Activated CD8-positive, alpha-beta T cell treated with anti-CD3 and anti-CD28 coated beads for 36 hours (primary cell): ENCODE data around the gene SINHCAF. TPM values are rescaled to one million over a fixed set of nuclear protein-coding genes. Genes with fewer than 3 reads are reported as not detected.

Experiments
- ATAC-seq: fragments of 200-7000 bp; cut with Tn5 transposase; one replicate; pipeline ENCODE4 v1.10.0; 2021; ENCODE audit warnings: mild to moderate bottlenecking, moderate library complexity
- CTCF ChIA-PET: fragments of 350-600 bp; sonication (Branson Sonifier 250); formaldehyde crosslinking; loops from one replicate; lab custom pipeline; 2021; ENCODE audit warnings: antibody characterized with exemption; lab: Charles Lee
- POLR2A ChIA-PET: fragments of 350-600 bp; sonication (Branson Sonifier 250); formaldehyde crosslinking; loops from one replicate; lab custom pipeline; 2021; ENCODE audit warnings: antibody characterized with exemption; lab: Charles Lee
- DNase-seq: peaks from one replicate; pipeline ENCODE4 v3.0.0-alpha.2; 2020
- H3K27ac Mint-ChIP-seq: one replicate; pipeline ENCODE4 v1.8.0; 2021; ENCODE audit warnings: mild to moderate bottlenecking, mixed read lengths
- H3K27me3 Mint-ChIP-seq: one replicate; pipeline ENCODE4 v1.8.0; 2021; ENCODE audit warnings: mixed read lengths
- H3K36me3 Mint-ChIP-seq: one replicate; pipeline ENCODE4 v1.8.0; 2021; ENCODE audit warnings: low read depth, mixed read lengths
- H3K4me1 Mint-ChIP-seq: one replicate; pipeline ENCODE4 v1.8.0; 2021; ENCODE audit warnings: low read depth, mixed read lengths
- H3K4me3 Mint-ChIP-seq: one replicate; pipeline ENCODE4 v1.8.0; 2021; ENCODE audit warnings: mild to moderate bottlenecking, moderate library complexity, mixed read lengths
- H3K9me3 Mint-ChIP-seq: one replicate; pipeline ENCODE4 v1.8.0; 2021; ENCODE audit warnings: mixed read lengths
- intact Hi-C: fragments of 100-400 bp; cut with micrococcal nuclease; formaldehyde crosslinking; loops from one replicate; pipeline ENCODE4 v1.10.0; 2022
- total RNA-seq, 2 experiments: library from RNA; stranded (reverse); gene quantifications; one replicate each; pipeline ENCODE4 v1.2.3, GENCODE V29; 2021
- TF ChIP-seq, protein P1 (sequence below): fragments of 200-600 bp; IDR thresholded peaks from one replicate; pipeline ENCODE4 v1.8.0; 2022; ENCODE audit warnings: antibody characterized with exemption, mild to moderate bottlenecking

Gene SINHCAF
- total RNA-seq, 2 experiments from 2014 or later: 171 to 184 TPM

DNA sequence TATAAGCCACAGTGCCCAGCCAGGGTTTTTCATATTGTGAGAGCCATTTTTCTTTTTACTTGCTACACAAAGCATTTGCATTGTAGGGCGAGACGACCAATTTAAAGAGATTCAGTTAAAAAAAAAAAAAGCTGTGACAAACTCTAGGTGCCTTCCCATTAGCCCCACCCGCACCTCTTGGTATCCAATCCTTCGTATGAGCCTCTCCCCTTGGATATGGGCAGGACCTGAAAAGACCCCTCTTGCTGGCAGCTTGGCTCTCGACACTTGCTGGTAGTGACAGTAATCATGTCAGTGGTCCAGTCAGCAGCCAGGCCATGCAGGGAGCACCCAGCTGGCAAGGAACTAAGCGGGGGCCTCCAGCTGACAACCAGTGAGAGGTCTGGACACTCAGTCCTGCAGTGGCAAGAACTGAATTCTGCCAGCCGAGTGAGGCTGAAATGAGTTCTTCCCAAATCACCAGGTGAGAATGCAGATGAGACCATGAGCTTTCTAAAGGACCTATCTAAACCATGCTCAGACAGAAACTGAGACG, 46.5 kb downstream of the SINHCAF start:
- Mint-ChIP-seq H3K4me3 (no peak overlapping the region), H3K27me3 (no peaks in the 10 kb centered on the region), H3K4me1 (peaks cover 2% of the 10 kb centered on the region), H3K36me3 (peaks cover 54% of the 10 kb centered on the region), H3K27ac (no peak overlapping the region), H3K9me3 (no peaks in the 10 kb centered on the region)
- CTCF ChIA-PET: interaction anchor here (0.6 kb wide), 1 partner anchor 7 kb away, joined by 3 read pairs; no protein-coding TSS in a partner anchor
- ATAC-seq (no peak), DNase-seq (no peak)
- POLR2A ChIA-PET: no interaction called here
- intact Hi-C loops: no loop called here
- TF ChIP-seq, protein P1, sequence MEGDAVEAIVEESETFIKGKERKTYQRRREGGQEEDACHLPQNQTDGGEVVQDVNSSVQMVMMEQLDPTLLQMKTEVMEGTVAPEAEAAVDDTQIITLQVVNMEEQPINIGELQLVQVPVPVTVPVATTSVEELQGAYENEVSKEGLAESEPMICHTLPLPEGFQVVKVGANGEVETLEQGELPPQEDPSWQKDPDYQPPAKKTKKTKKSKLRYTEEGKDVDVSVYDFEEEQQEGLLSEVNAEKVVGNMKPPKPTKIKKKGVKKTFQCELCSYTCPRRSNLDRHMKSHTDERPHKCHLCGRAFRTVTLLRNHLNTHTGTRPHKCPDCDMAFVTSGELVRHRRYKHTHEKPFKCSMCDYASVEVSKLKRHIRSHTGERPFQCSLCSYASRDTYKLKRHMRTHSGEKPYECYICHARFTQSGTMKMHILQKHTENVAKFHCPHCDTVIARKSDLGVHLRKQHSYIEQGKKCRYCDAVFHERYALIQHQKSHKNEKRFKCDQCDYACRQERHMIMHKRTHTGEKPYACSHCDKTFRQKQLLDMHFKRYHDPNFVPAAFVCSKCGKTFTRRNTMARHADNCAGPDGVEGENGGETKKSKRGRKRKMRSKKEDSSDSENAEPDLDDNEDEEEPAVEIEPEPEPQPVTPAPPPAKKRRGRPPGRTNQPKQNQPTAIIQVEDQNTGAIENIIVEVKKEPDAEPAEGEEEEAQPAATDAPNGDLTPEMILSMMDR: no peak

DNA sequence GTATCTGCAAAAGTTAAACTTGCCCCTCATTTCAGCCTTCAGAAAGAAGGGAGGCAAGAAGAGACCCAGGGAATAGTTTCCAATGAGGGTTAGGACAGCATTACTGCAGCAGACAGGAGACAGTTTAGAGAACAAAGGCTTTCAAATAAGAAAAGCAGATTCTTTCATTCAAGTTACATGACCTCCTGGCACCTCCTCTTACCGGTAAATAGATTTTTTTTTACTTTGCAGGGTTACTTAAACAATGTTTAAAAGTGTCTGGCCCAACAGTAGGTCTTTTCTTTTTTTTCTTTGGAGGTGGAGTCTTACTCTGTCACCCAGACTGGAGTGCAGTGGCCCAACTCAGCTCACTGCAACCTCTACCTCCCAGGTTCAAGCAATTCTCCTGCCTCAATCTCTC, 47.1 kb downstream of the SINHCAF start:
- intact Hi-C loops: no loop called here
- DNase-seq (no peak), ATAC-seq (no peak)
- H3K4me3 Mint-ChIP-seq: no peak overlapping the region
- TF ChIP-seq, protein P1: no peak
- peak overlapping the region; percentile 20 for H3K27ac Mint-ChIP-seq
- POLR2A ChIA-PET: interaction anchor here (1.0 kb wide), 1 partner anchor 19 kb away, joined by 3 read pairs; no protein-coding TSS in a partner anchor
- no peaks in the 10 kb centered on the region for H3K27me3 Mint-ChIP-seq
- CTCF ChIA-PET: interaction anchor here (1.2 kb wide), 1 partner anchor 434 kb away, joined by 3 read pairs; no protein-coding TSS in a partner anchor
- no peaks in the 10 kb centered on the region for H3K9me3 Mint-ChIP-seq
- H3K36me3 Mint-ChIP-seq: peaks cover 52% of the 10 kb centered on the region
- H3K4me1 Mint-ChIP-seq: peaks cover 2% of the 10 kb centered on the region

DNA sequence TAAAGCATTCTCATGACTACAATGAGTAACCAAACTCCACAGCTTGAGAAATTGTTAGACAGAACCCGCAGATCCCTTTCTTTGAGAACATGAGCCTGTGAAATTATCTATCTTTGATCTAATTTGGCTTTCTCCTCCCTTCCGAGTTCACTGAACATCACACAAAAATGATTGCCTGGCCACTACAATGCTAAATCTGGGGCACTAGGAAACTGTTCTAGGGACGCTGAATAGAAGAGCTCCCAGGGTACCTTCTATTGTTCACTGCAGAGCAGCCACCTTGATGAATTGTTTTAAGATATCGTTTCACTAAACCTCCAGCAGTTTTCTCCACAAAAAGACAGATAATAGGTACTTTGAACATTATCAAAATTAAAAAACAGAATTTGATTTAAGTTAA, 47.5 kb downstream of the SINHCAF start:
- H3K36me3 Mint-ChIP-seq: peaks cover 52% of the 10 kb centered on the region
- CTCF ChIA-PET: interaction anchor here (1.2 kb wide), 1 partner anchor 434 kb away, joined by 3 read pairs; no protein-coding TSS in a partner anchor
- POLR2A ChIA-PET: interaction anchor here (1.0 kb wide), 1 partner anchor 20 kb away, joined by 3 read pairs; no protein-coding TSS in a partner anchor

DNA sequence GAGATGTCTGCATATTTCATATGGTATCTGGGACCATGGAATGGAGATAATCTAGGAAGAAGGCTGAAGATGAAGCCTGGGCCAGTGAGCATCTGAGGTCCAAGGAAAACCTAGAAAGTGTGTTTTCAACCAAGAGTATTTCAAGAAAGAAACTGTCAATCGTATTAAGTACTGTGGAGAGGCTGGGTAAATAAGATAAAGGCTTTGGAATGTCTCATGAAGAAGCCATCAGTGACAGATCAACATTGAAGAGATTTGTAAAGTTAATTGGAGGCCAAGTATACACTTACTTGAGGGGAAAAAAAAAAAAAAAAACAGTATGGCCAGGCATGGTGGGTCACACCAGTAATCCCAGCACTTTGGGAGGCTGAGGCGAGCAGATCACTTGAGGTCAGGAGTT, 48.9 kb downstream of the SINHCAF start:
- ATAC-seq (no peak), DNase-seq (no peak)
- peaks cover 2% of the 10 kb centered on the region for H3K4me1 Mint-ChIP-seq
- CTCF ChIA-PET: no interaction called here
- intact Hi-C loops: no loop called here
- peak overlapping the region; percentile 12 for H3K27ac Mint-ChIP-seq
- POLR2A ChIA-PET: no interaction called here
- no peaks in the 10 kb centered on the region for H3K9me3 Mint-ChIP-seq
- TF ChIP-seq, protein P1: no peak
- H3K36me3 Mint-ChIP-seq: peaks cover 45% of the 10 kb centered on the region
- H3K27me3 Mint-ChIP-seq: no peaks in the 10 kb centered on the region
- no peak overlapping the region for H3K4me3 Mint-ChIP-seq

More for the DNA sequence above, 47.5 kb downstream of the SINHCAF start:
- ATAC-seq (no peak), DNase-seq (no peak)
- Mint-ChIP-seq H3K27ac (peak overlapping the region; percentile 20), H3K27me3 (no peaks in the 10 kb centered on the region), H3K4me1 (peaks cover 2% of the 10 kb centered on the region), H3K4me3 (no peak overlapping the region), H3K9me3 (no peaks in the 10 kb centered on the region)
- intact Hi-C loops: no loop called here
- TF ChIP-seq, protein P1: no peak

DNA sequence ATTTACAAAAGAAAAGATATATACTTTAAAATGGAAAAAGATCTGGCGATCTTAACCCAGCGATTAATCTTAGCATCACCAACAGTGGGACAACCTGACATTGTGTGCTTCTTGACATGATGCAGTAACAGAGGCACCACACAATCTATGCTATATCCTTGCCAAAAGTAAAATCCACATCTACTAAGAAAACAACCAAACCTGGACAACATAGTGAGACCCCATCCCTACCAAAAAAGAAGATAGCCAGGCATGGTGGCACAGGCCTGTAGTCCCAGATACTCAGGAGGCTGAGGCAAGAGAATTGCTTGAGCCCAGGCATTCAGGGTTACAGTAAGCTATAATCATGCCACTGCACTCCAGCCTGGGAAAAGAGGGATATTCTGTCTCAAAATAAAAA, 50.5 kb downstream of the SINHCAF start:
- Mint-ChIP-seq H3K36me3 (peaks cover 42% of the 10 kb centered on the region), H3K4me3 (no peak overlapping the region), H3K27me3 (no peaks in the 10 kb centered on the region), H3K27ac (no peak overlapping the region), H3K4me1 (peaks cover 2% of the 10 kb centered on the region), H3K9me3 (no peaks in the 10 kb centered on the region)
- ChIA-PET POLR2A (no interaction called here), CTCF (interaction anchor here (1.2 kb wide), 1 partner anchor 88 kb away, joined by 3 read pairs; no protein-coding TSS in a partner anchor)
- intact Hi-C loops: no loop called here
- TF ChIP-seq, protein P1: no peak
- DNase-seq (no peak), ATAC-seq (no peak)
